Fibroblast of pulmonary artery (primary cell): ENCODE measurements around the gene NUSAP1.

Experiments
- DNase-seq: peaks from one replicate; pipeline ENCODE4 v3.0.0-alpha.2; 2010; ENCODE audit warnings: low read depth
- H3K4me3 ChIP-seq: replicated peaks from 2 replicates; pipeline ENCODE4 v1.5.1; 2011; ENCODE audit warnings: low read depth, mild to moderate bottlenecking, control low read depth, low read length, moderate library complexity
- CTCF ChIP-seq: IDR thresholded peaks from 2 replicates; pipeline ENCODE4 v1.5.1; 2011; ENCODE audit warnings: mild to moderate bottlenecking, control low read depth, low read length, inconsistent platforms; ENCODE audit errors: missing control alignments

Gene NUSAP1

GRCh38 chr15:41392659-41393058, 60.0 kb downstream of the NUSAP1 start:
- H3K4me3 ChIP-seq, result no peak overlapping the region
- TF ChIP-seq CTCF, result no peak
- no peak for DNase-seq

GRCh38 chr15:41394924-41395323, 62.2 kb downstream of the NUSAP1 start:
- H3K4me3 ChIP-seq, result no peak overlapping the region
- no peak for DNase-seq
- no peak for TF ChIP-seq CTCF

GRCh38 chr15:41396111-41396510, 63.4 kb downstream of the NUSAP1 start:
- no peak overlapping the region for H3K4me3 ChIP-seq
- TF ChIP-seq CTCF, result no peak
- no peak for DNase-seq

GRCh38 chr15:41401904-41402267, 69.2 kb downstream of the NUSAP1 start:
- DNase-seq, result no peak
- no peak for TF ChIP-seq CTCF
- peak overlapping the region; percentile 96 for H3K4me3 ChIP-seq

GRCh38 chr15:41407341-41407740, 74.7 kb downstream of the NUSAP1 start:
- no peak overlapping the region for H3K4me3 ChIP-seq
- DNase-seq, result no peak
- no peak for TF ChIP-seq CTCF

GRCh38 chr15:41408234-41408641, 75.6 kb downstream of the NUSAP1 start:
- peak; percentile 68 for DNase-seq

GRCh38 chr15:41411031-41411430, 78.3 kb downstream of the NUSAP1 start:
- DNase-seq, result no peak
- H3K4me3 ChIP-seq, result no peak overlapping the region
- TF ChIP-seq CTCF, result no peak

More at GRCh38 chr15:41408234-41408641, 75.6 kb downstream of the NUSAP1 start:
- TF ChIP-seq CTCF, result no peak
- H3K4me3 ChIP-seq, result no peak overlapping the region
